ENCODE results near the gene UGCG. TPM values are rescaled to one million over a fixed set of nuclear protein-coding genes. Genes with fewer than 3 reads are reported as not detected.

The UGCG gene
- total and polyA plus RNA-seq, 9 of the 15 experiments (the other 6 are each of a cell fraction or from before 2014, with no cell fraction given): 20.0 to 40.3 (median 29.2) TPM

DNA sequence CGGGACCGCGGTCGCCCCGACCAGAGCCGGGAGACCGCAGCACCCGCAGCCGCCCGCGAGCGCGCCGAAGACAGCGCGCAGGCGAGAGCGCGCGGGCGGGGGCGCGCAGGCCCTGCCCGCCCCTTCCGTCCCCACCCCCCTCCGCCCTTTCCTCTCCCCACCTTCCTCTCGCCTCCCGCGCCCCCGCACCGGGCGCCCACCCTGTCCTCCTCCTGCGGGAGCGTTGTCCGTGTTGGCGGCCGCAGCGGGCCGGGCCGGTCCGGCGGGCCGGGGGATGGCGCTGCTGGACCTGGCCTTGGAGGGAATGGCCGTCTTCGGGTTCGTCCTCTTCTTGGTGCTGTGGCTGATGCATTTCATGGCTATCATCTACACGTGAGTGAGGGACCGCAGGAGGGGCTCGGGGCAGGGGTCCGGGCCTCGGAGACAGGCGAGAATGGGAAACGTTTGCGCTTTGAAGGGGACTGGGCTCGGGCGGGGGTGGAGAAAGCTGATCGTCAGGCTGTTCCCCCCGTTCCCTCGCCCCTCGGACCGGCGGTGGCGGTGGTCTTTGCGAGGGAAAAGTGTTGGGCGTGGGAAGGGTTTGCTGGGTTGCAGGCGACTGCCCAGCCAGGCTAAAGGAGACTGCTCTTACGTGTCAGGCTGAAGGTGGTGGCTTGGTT is 457 bp downstream of the UGCG start (continued):
- TF ChIP-seq, protein P1, sequence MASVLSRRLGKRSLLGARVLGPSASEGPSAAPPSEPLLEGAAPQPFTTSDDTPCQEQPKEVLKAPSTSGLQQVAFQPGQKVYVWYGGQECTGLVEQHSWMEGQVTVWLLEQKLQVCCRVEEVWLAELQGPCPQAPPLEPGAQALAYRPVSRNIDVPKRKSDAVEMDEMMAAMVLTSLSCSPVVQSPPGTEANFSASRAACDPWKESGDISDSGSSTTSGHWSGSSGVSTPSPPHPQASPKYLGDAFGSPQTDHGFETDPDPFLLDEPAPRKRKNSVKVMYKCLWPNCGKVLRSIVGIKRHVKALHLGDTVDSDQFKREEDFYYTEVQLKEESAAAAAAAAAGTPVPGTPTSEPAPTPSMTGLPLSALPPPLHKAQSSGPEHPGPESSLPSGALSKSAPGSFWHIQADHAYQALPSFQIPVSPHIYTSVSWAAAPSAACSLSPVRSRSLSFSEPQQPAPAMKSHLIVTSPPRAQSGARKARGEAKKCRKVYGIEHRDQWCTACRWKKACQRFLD (CRISPR knock-in tag; IDR thresholded peaks at IDR 0.05): peak; percentile 75; the same call in 1 of the 2 replicates
- TF ChIP-seq, protein P2, sequence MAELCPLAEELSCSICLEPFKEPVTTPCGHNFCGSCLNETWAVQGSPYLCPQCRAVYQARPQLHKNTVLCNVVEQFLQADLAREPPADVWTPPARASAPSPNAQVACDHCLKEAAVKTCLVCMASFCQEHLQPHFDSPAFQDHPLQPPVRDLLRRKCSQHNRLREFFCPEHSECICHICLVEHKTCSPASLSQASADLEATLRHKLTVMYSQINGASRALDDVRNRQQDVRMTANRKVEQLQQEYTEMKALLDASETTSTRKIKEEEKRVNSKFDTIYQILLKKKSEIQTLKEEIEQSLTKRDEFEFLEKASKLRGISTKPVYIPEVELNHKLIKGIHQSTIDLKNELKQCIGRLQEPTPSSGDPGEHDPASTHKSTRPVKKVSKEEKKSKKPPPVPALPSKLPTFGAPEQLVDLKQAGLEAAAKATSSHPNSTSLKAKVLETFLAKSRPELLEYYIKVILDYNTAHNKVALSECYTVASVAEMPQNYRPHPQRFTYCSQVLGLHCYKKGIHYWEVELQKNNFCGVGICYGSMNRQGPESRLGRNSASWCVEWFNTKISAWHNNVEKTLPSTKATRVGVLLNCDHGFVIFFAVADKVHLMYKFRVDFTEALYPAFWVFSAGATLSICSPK (IDR thresholded peaks at IDR 0.05; ENCODE audit: borderline replicate concordance): no peak
- TF ChIP-seq RBM34 (IDR thresholded peaks at IDR 0.05; ENCODE audit: borderline replicate concordance, insufficient read depth, low read length) (no peak), ETV6 (IDR thresholded peaks at IDR 0.05; ENCODE audit: borderline replicate concordance in 1 of 2, low read depth in 2 of 2, low read length in 1 of 2) (no peak), ETV6 (CRISPR knock-in tag; IDR thresholded peaks at IDR 0.05; ENCODE audit: borderline replicate concordance) (no peak), EP400 (IDR thresholded peaks at IDR 0.05) (peak; percentile 16; the same call in 1 of the 2 replicates), CXXC5 (CRISPR knock-in tag; IDR thresholded peaks at IDR 0.05) (peak; percentile 66; the same call in 1 of the 2 replicates), NCOA1 (IDR thresholded peaks at IDR 0.05; ENCODE audit: low read depth) (0 out of 2 replicates have a peak, but pooled peaks have one; percentile 23), FOSL1 (tag; conservative IDR thresholded peaks at IDR 0.05) (peak; percentile 37), CBX1 (IDR thresholded peaks at IDR 0.05; ENCODE audit: low read depth) (no peak), ZBTB1 (CRISPR knock-in tag; IDR thresholded peaks at IDR 0.05; ENCODE audit: borderline replicate concordance, low read depth) (no peak; the same call in 1 of the 2 replicates), VEZF1 (CRISPR knock-in tag; IDR thresholded peaks at IDR 0.05) (peak; percentile 86), ZSCAN29 (IDR thresholded peaks at IDR 0.05) (no peak), HBP1 (CRISPR knock-in tag; IDR thresholded peaks at IDR 0.05) (no peak), ZNF717 (CRISPR knock-in tag; IDR thresholded peaks at IDR 0.05) (no peak), DACH1 (IDR thresholded peaks at IDR 0.05; ENCODE audit: partially characterized antibody) (no peak), EHMT2 (IDR thresholded peaks at IDR 0.05) (no peak), NR1H2 (CRISPR knock-in tag; IDR thresholded peaks at IDR 0.05) (no peak)
- TF ChIP-seq, protein P3, sequence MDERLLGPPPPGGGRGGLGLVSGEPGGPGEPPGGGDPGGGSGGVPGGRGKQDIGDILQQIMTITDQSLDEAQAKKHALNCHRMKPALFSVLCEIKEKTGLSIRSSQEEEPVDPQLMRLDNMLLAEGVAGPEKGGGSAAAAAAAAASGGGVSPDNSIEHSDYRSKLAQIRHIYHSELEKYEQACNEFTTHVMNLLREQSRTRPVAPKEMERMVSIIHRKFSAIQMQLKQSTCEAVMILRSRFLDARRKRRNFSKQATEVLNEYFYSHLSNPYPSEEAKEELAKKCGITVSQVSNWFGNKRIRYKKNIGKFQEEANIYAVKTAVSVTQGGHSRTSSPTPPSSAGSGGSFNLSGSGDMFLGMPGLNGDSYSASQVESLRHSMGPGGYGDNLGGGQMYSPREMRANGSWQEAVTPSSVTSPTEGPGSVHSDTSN (CRISPR knock-in tag; IDR thresholded peaks at IDR 0.05; ENCODE audit: low read depth): no peak
- TF ChIP-seq, protein P3 (tag; conservative IDR thresholded peaks at IDR 0.05; ENCODE audit: low read depth): no peak
